GM12878 (cell line): ENCODE data around the gene FGD3. TPM values are rescaled to one million over a fixed set of nuclear protein-coding genes. Genes with fewer than 3 reads are reported as not detected.
A peak's percentile ranks its signal among the peaks of the same experiment; 100 is the strongest.

Experiments
- ATAC-seq: fragments of 200-7000 bp; cut with Tn5 transposase; 3 replicates; pipeline ENCODE4 v1.9.1; 2020; ENCODE audit warnings: mild to moderate bottlenecking, moderate library complexity
- BruUV-seq: library from RNA; stranded (reverse); fragments of 400-500 nt; replicated peaks from 2 replicates; lab custom pipeline; 2021; lab: Mats Ljungman, UMichigan
- CTCF ChIA-PET: fragments of 300-600 bp; sonication (Branson Sonifier 250); formaldehyde crosslinking; extraction: SDS; loops from one replicate; lab custom pipeline; 2021; ENCODE audit warnings: inconsistent platforms; lab: Yijun Ruan, JAX
- POLR2A ChIA-PET: fragments of 350-600 bp; formaldehyde crosslinking; extraction: SDS; loops from one replicate; lab custom pipeline; 2021; ENCODE audit warnings: inconsistent platforms; lab: Charles Lee
- RAD21 ChIA-PET: fragments of 300-600 bp; sonication (Branson Sonifier 250); formaldehyde crosslinking; loops from one replicate; lab custom pipeline; 2023; ENCODE audit warnings: antibody characterized with exemption; ENCODE audit not compliant: unreplicated experiment; lab: Charles Lee
- SMC1A ChIA-PET: fragments of 300-600 bp; sonication (Branson Sonifier 250); formaldehyde crosslinking; loops from one replicate; lab custom pipeline; 2023; ENCODE audit not compliant: unreplicated experiment, uncharacterized antibody; lab: Charles Lee
- DNase-seq: peaks from one replicate; pipeline ENCODE4 v3.0.0-alpha.2; 2011; ENCODE audit warnings: low read depth, low spot score
- FAIRE-seq: peaks from 3 replicates; lab custom pipeline; 2011; peaks lifted over from hg19 to GRCh38; lab: Jason Lieb, UNC
- H2AFZ ChIP-seq: 2 replicates; pipeline ENCODE4 v1.6.0; 2011; ENCODE audit warnings: low read depth, low read length, control low read depth; ENCODE audit not compliant: control insufficient read depth
- H3K27ac ChIP-seq: 2 replicates; pipeline ENCODE4 v1.5.1; 2011; ENCODE audit warnings: control low read depth; ENCODE audit not compliant: control insufficient read depth, insufficient read depth
- H3K27me3 ChIP-seq, 2 experiments: replicated peaks in 1 of 2; 2 replicates each; pipeline versions ENCODE4 v1.6.0 to v1.6.1; 2011; ENCODE audit warnings: low read length in 1 of 2; ENCODE audit not compliant: control insufficient read depth in 2 of 2, insufficient read depth in 2 of 2
- H3K36me3 ChIP-seq, 2 experiments: 2 replicates each; pipeline ENCODE4 v1.5.1; 2011; ENCODE audit warnings: low read length in 1 of 2; ENCODE audit not compliant: control insufficient read depth in 2 of 2, insufficient read depth in 2 of 2
- H3K4me1 ChIP-seq: 2 replicates; pipeline ENCODE4 v1.6.1; 2011; ENCODE audit warnings: mild to moderate bottlenecking, low read length, moderate library complexity, mixed read lengths; ENCODE audit not compliant: control insufficient read depth, insufficient read depth
- H3K4me2 ChIP-seq: 2 replicates; pipeline ENCODE4 v1.6.0; 2011; ENCODE audit warnings: control low read depth; ENCODE audit not compliant: control insufficient read depth, insufficient read depth
- H3K4me3 ChIP-seq: fragments of 200-600 bp; sonication (generic); 2 replicates; pipeline ENCODE4 v1.5.1; 2016
- H3K79me2 ChIP-seq: 2 replicates; pipeline ENCODE4 v1.6.0; 2011; ENCODE audit warnings: low read length; ENCODE audit not compliant: control insufficient read depth, insufficient read depth
- H3K9ac ChIP-seq: 2 replicates; pipeline ENCODE4 v1.8.0; 2011; ENCODE audit warnings: low read length, control low read depth, mixed read lengths; ENCODE audit not compliant: control insufficient read depth, insufficient read depth
- H3K9me3 ChIP-seq: replicated peaks from 3 replicates; pipeline ENCODE4 v1.5.1; 2011; ENCODE audit warnings: mild to moderate bottlenecking, low read length; ENCODE audit not compliant: control insufficient read depth, insufficient read depth
- H4K20me1 ChIP-seq: 2 replicates; pipeline ENCODE4 v1.6.0; 2011; ENCODE audit not compliant: control insufficient read depth, insufficient read depth
- ATF3 ChIP-seq: IDR thresholded peaks from 2 replicates; pipeline ENCODE4 v1.6.1; 2011; ENCODE audit warnings: low read depth, mild to moderate bottlenecking, low read length, moderate library complexity, borderline replicate concordance; ENCODE audit errors: extremely low read depth
- CUX1 ChIP-seq: IDR thresholded peaks from 2 replicates; pipeline ENCODE4 v1.6.1; 2012; ENCODE audit warnings: improper control_type of control experiment, low read depth, low read length; ENCODE audit not compliant: insufficient replicate concordance
- KAT2A ChIP-seq: conservative IDR thresholded peaks from 2 replicates; pipeline ENCODE4 v1.6.1; 2011; ENCODE audit warnings: low read depth, low read length; ENCODE audit not compliant: control insufficient read depth
- PAX8 ChIP-seq: fragments of 450-650 bp; IDR thresholded peaks from 2 replicates; pipeline ENCODE4 v1.6.1; 2017; ENCODE audit warnings: mild to moderate bottlenecking, moderate library complexity
- RCOR1 ChIP-seq: conservative IDR thresholded peaks from 2 replicates; pipeline ENCODE4 v1.6.1; 2012; ENCODE audit warnings: low read depth, low read length, improper control_type of control experiment
- RFX5 ChIP-seq: IDR thresholded peaks from 2 replicates; pipeline ENCODE4 v1.6.1; 2011; ENCODE audit warnings: low read depth, low read length, improper control_type of control experiment
- TAF1 ChIP-seq: IDR thresholded peaks from 2 replicates; pipeline ENCODE4 v1.6.1; 2011; ENCODE audit warnings: mild to moderate bottlenecking, low read depth, low read length, borderline replicate concordance
- TBL1XR1 ChIP-seq: IDR thresholded peaks from 2 replicates; pipeline ENCODE4 v1.6.1; 2012; ENCODE audit warnings: low read depth, low read length, improper control_type of control experiment
- ZBTB40 ChIP-seq: fragments of 450-650 bp; IDR thresholded peaks from 2 replicates; pipeline ENCODE4 v1.6.1; 2016; ENCODE audit warnings: mild to moderate bottlenecking, moderate library complexity, borderline replicate concordance
- ZNF24 ChIP-seq: fragments of 450-650 bp; IDR thresholded peaks from 2 replicates; pipeline ENCODE4 v1.6.1; 2017; ENCODE audit warnings: antibody characterized with exemption, mild to moderate bottlenecking
- WGBS: methylation state at CpG from one replicate; pipeline ENCODE4 v1.1.6; 2016; ENCODE audit warnings: low lambda C conversion rate; ENCODE audit not compliant: insufficient replicate concordance, insufficient coverage; ENCODE audit errors: missing lambda C conversion rate; 5-methylcytosine and 5-hydroxymethylcytosine counted together
- in situ Hi-C: fragments of 300-500 bp; cut with MboI; formaldehyde crosslinking; loops from 9 replicates; pipeline ENCODE4 v1.14.3; 2018; ENCODE audit warnings: mixed read lengths
- intact Hi-C: fragments of 100-400 bp; cut with micrococcal nuclease; formaldehyde crosslinking; loops from one replicate; pipeline ENCODE4 v1.14.2; 2022; ENCODE audit not compliant: unreplicated experiment
- polyA plus RNA-seq, 11 experiments: library from polyadenylated mRNA; depleted of rRNA in 4 of 11; unstranded in 6 of 11; stranded (reverse) in 5 of 11; fragments of >200 nt; fragmentation: Nextera tagmentation in 4 of 11; fragmentation: Illumina TruSeq in 1 of 11; extraction: Ambion mirVana in 4 of 11; extraction: Trizol in 1 of 11; gene quantifications; 1 replicate in 1 of 11; 2 replicates in 10 of 11; pipeline versions ENCODE4 v1.2.1 to v1.2.3, GENCODE V29; 2011 to 2016; ENCODE audit warnings: inconsistent platforms in 2 of 11, missing spikeins in 2 of 11, low read depth in 1 of 11
- total RNA-seq, 4 experiments: library from RNA; depleted of rRNA in 3 of 4; stranded (reverse); fragments of >200 nt in 3 of 4; fragmentation: Illumina TruSeq in 1 of 4; extraction: Trizol in 1 of 4; gene quantifications; 2 replicates each; pipeline versions ENCODE4 v1.2.1 to v1.2.3, GENCODE V29; 2013 to 2021

FGD3 gene
- total and polyA plus RNA-seq, 10 of the 15 experiments (the other 5 are each of a cell fraction or from before 2014, with no cell fraction given) = 0.26 to 18.1 (median 12.4) TPM

GRCh38 chr9:93059011-93059714 lies 111.8 kb downstream of the FGD3 start:
- H4K20me1 ChIP-seq = no peaks in the 10 kb centered on the region
- intact Hi-C loops = loop anchor here (5.0 kb wide), 1 partner anchor 57 kb away; no protein-coding TSS in a partner anchor
- in situ Hi-C loops = no loop called here
- H3K4me3 ChIP-seq = peak overlapping the region; percentile 81
- H3K4me2 ChIP-seq = peak overlapping the region; percentile 93
- H3K4me1 ChIP-seq = peaks cover 55% of the 10 kb centered on the region
- peaks cover 45% of the 10 kb centered on the region for H3K79me2 ChIP-seq
- ChIA-PET POLR2A (interaction anchor here (0.6 to 4.2 kb wide), 10 partner anchors 10 to 94 kb away, joined by 3 to 36 read pairs (median 3); partner anchors contain the start of gene CARD19), RAD21 (interaction anchor here (1.2 to 4.6 kb wide), 9 partner anchors 31 to 95 kb away, joined by 4 to 22 read pairs (median 8); partner anchors contain the start of gene NINJ1), SMC1A (interaction anchor here (1.4 to 3.2 kb wide), 8 partner anchors 8 to 96 kb away, joined by 3 to 15 read pairs (median 9); partner anchors contain the start of gene NINJ1), CTCF (interaction anchor here (0.5 to 4.3 kb wide), 8 partner anchors 28 to 269 kb away, joined by 3 to 31 read pairs (median 4); no protein-coding TSS in a partner anchor)
- no peaks in the 10 kb centered on the region for H3K9me3 ChIP-seq
- peak overlapping the region; percentile 88 for H3K27ac ChIP-seq
- ATAC-seq (peak; percentile 31), DNase-seq (no peak), FAIRE-seq (no peak)
- peak overlapping the region; percentile 51 for H2AFZ ChIP-seq
- no peaks in the 10 kb centered on the region for H3K27me3 ChIP-seq
- BruUV-seq = TSS peak; percentile 57
- 2% methylated on average over 36 of the region's 53 CpGs for WGBS
- no peaks in the 10 kb centered on the region; a peak in 1 of 4 replicates for H3K36me3 ChIP-seq
- H3K9ac ChIP-seq = peak overlapping the region; percentile 93
- no peak for TF ChIP-seq RFX5
- TF ChIP-seq CUX1 = no peak
- no peak for TF ChIP-seq PAX8
- no peak for TF ChIP-seq KAT2A
- no peak for TF ChIP-seq ZBTB40
- TF ChIP-seq ATF3 = no peak
- TF ChIP-seq TBL1XR1 = no peak
- no peak for TF ChIP-seq RCOR1
- TF ChIP-seq ZNF24 = no peak
- TF ChIP-seq TAF1 = no peak
